DMS 273 (cell line): Measurements from ENCODE around the gene IL1R2.
"Not testable (repeated sequence)": the region's sequence is repeated elsewhere in the genome, so short reads cannot be mapped to it uniquely, and the experiment has no call there.

ENCODE experiments used
- DNase-seq: peaks from one replicate; lab custom pipeline; 2025; ENCODE audit not compliant: unreplicated experiment; lab: John Stamatoyannopoulos, UW

Gene IL1R2

DNA sequence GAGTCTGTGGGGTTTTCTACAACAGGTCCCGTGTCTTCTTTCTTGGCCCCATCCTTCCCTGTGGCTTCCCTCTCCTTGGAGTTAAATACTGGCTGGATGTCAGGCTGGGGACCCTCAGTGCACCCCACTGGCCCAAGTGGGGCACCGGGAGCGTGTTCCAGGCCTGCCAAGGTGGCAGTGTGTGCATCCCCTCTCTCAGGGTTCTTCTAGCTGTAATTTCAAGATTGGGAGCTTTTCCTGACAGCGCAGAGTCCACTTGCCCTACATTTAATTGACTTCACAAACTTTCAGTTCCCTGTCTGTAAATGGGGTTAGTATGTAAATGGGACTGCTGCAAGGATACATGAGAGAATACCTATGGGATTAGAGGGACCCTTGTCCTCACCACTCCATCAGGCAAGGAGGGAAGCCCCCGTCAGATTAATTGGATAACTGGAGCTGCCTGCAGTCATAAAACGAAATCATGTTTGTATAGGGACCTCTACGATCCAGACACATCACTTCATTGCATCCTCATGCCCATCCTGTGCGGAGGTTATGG, 66.6 kb downstream of the IL1R2 start:
- no peak for DNase-seq

DNA sequence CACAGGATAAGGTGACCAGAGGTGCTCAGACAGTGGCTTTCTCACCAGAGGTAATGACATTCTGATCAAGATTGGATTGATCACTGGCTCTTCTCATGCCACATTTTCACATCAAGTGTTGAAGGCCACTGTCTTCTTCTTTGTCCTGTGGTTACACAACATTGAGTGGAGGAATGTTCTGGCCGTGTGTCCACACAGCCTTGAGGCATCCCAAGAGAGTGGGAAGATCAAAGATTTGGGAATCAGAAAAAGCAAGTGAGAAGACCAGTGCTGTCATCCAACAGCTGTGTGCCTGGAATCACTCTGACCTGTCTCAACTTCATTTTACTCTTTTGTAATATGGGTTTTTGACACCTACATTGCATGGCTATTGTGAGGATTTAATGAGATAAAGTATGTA, 67.4 kb downstream of the IL1R2 start:
- DNase-seq, result no peak

DNA sequence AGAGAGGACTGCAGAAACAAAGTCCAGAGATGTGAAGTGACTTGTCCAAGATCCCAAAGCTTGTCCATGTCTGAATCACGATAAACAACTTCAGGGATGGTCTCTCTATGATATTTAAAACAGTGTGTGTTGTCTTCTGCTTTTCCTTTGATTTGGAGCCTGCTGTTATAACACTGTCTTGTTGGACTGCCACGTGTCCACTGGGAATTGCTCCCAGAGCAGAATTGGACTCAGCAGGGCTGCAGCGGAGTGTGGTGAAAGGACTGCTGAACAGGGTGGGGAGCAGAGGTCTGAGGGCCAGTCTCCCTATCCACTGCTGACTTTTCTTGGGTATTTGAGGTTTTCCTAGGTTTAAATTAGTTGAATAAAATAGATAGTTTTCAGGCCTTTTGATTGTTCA, 68.3 kb downstream of the IL1R2 start:
- DNase-seq, result no peak

DNA sequence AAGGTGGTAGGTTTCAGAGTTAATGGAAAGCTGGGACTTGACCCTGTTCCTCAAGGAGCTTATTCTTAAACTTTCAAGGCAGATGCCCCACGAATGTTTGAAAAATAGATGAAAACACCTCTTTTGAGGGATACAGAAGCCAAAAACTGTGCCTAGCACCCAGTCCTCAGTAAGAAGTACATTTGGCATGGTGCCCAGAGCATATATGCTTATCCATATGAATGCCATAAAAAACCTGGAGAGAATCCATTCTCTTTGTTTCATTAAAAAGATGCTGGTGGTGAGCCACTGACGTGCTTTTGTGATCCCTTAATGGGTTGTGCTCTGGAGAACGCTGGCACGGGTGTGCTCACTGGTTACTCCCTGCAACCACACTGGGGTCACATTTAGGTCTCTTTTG, 69.0 kb downstream of the IL1R2 start:
- no peak for DNase-seq

GRCh38 chr2:102061286-102061699, 69.5 kb downstream of the IL1R2 start:
- no peak for DNase-seq

DNA sequence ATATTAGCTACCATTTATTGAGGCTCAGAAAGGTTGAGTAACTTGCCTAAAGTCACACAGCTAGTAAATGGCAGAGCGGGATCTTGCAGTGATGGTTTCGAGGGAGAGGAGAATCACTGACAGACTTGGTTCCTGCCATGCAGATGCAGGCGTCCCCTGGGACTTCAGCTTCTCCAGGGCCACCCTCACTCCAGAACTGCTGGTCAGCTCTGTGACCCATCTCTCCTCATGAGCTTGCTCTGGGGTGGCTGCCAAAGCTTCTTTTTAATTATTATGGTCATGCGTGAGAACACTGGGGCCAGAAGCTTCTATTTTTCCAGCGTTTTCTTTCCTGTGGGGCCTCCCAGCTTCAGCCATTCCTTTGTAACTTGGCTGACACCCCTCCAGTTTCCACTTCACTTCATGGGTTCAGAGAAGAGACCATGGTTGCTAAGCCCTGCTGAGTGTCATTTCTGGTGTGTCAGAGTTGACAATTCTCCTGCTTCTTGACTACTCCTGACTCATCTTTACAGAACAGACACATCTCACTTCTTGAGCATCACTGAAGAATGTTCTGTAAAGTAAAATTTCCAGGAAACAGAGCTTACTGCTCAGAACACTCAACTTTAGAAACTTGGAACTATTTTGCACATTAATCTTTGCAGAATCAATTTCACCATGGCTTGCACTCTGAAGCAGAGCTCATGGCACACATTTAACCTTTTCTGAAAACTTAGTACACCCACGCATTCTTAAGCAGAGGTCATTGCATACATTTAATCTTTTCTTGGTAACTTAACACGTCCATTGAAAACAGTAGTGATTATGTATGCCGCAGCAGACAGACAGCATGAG, 70.4 kb downstream of the IL1R2 start:
- no peak for DNase-seq

DNA sequence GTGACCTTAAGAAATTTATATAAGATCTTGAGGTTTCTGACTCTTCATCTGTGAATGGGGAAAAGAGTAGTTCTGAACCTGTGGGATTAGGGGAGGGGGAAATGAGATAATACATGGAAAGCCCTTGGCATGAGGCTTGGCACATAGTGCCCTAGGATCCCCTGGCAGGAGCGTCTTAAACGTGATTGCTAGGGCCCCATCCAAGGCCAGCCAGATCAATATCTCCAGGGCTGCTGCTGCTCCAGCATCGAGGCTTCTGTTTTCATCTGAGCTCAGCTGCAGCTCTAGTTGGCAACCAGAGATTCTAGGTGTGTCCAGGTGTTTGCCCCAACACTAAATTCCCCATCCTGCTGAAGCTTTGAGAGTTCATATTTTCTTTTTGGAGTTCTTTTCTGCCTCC, 71.0 kb downstream of the IL1R2 start:
- no peak for DNase-seq

GRCh38 chr2:102063487-102063911, 71.7 kb downstream of the IL1R2 start:
- no peak for DNase-seq

DNA sequence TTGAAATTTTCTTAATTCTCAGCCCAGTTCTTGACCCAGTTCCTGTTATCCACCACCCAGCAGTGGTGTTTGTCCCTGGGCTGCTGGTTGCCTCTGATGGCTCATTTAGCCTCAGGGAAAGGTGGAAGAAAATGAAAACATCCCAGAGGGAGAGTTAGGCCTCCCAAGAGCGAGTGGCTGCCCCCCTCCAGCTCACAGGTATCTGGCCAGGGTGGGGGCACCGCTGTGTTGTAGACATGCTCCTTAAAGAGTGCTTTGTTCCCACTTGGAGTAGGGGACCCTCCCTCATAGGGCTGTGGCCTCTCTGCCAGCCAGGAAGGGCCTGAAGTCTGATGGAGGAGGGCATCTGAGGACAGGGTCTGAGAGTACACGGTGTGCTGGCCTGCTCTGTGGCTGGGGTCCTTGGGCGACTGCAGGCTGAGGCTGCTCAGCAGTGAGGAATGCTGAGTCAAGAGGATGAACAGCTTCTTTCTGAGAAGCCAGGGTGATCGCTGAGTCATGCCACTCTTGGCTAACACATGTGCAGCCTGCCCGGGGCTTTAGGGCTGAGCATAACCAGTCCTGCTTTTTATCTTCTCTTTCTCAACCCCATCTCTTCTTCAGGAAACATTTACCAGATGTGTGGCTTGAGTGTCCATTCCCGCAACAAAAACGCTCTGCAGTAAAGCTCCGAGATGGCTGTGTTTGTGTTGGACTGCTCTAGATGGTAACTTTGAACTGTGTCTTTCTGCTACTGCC, 72.3 kb downstream of the IL1R2 start:
- peak; percentile 14 for DNase-seq

- no peak for DNase-seq
Measured at GRCh38 chr2:102064679-102065674, 73.2 kb downstream of the IL1R2 start.

- no peak for DNase-seq
Measured at GRCh38 chr2:102065675-102066252, 74.0 kb downstream of the IL1R2 start.

GRCh38 chr2:102066554-102066953, 74.8 kb downstream of the IL1R2 start:
- DNase-seq, result no peak

GRCh38 chr2:102068126-102068525, 76.4 kb downstream of the IL1R2 start:
- not testable (repeated sequence) for DNase-seq

DNA sequence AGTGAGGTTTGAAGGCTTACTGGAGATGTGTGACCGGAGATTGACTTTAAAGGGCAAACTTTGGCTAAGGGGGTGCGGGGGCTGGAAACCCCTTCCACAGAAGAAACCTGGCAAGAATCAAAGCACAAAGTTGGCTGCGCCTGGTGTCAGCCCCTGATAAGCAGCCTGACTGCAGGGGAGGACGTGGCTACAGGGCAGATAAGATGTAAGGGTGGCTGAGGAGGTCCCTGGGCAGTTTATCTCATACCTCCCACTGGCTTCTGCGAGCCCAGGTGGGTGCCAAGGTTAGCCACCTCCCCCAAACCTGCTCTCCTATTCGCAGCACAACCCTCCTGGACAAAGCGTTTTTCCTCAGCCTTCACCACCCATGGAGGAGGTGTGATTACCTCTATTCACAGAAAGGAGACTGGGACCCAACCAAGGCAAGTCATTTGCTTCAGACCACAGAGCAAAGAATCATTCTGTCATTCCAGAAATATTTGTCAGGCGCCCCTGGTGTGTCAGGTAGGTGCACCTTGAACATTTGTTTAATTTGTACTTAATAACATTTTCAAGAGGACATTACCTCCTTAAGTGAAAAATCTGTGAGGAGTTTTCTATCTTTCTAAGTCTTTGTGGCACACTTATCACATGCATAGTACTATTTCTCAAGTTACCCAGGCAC, 77.7 kb downstream of the IL1R2 start:
- DNase-seq, result no peak

DNA sequence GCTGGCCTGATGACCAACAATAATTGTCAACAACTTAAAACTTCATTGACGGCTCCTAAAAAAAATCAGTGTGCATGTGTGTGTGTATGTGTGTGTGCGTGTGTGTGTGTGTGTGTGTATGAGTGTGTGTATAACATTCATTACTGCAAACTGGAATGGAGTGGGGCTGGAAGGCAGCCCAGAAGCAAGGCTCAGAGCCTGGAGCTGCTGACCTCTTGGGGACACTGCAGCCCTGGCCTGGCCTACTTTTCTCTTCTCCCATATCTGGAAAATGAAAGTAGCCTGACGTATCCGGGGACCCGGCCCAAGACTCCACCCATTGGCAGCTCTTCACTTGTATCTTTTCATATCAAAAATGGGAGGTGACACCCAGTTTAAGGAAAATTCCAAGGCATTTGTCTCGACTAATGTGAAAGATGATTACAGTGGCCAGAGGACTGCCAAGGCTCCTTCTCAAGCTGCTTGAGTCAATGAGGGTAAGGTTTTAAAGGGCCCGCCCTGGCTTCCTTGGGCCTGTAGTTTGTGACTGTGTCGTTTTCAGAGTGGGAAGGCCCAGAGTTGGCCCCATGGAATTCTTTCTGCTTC, 78.4 kb downstream of the IL1R2 start:
- DNase-seq, result no peak

- DNase-seq, result no peak
Measured at GRCh38 chr2:102072741-102073140, 81.0 kb downstream of the IL1R2 start.

- DNase-seq, result no peak
Measured at GRCh38 chr2:102073168-102073724, 81.5 kb downstream of the IL1R2 start.

GRCh38 chr2:102074152-102074783, 82.5 kb downstream of the IL1R2 start:
- DNase-seq, result peak; percentile 37

DNA sequence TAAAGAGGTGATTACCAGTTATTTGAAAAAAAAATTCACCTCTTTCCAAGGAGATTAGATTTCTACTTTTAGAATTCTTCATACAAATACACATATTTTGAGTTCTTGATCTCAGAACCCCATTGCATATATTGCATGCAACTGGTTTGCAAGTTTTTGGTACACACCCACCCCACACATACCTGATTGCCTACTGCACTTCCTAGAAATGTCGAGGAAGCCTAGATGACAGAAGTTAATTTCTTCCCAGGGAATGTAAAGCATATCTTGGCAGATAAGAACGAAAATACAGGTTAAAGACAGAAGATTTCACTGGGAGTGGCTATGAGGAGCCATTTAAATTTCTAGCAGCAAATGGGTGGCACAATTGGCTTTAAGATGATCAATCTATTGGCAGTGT, 83.7 kb downstream of the IL1R2 start:
- DNase-seq, result no peak
